ENCODE results near the gene TEX10. TPM values are rescaled to one million over a fixed set of nuclear protein-coding genes. Genes with fewer than 3 reads are reported as not detected.

Gene TEX10
- total RNA-seq = 17.2 TPM

GRCh38 chr9:100352727-100353505 lies at the start of gene TEX10:
TEX10 (minus strand) TSS chr9:100352942; CDS start chr9:100349363, 3,579 bp downstream.
- intact Hi-C loops (cut with DNase I) = no loop called here
- H3K9me3 ChIP-seq = no peaks in the 10 kb centered on the region
- peak within 1 kb of the TSS; percentile 74 to 91 for H3K4me3 ChIP-seq
- H3K27me3 ChIP-seq = no peaks in the 10 kb centered on the region
- peak in 1 of 2 donors; percentile 90 for DNase-seq (ENCODE audit: extremely low spot score in 2 of 2)
- peak within 1 kb of the TSS; percentile 87 for H3K27ac ChIP-seq
- peak; percentile 87 to 93 for TF ChIP-seq POLR2AphosphoS5 (IDR thresholded peaks at IDR 0.05; ENCODE audit: insufficient read depth in 1 of 2, low read depth in 1 of 2)
- TF ChIP-seq POLR2A (IDR thresholded peaks at IDR 0.05) = peak in 1 of 2 donors; percentile 65
- TF ChIP-seq CTCF (IDR thresholded peaks at IDR 0.05) = peak in 1 of 3 experiments; percentile 20
- no peaks in the 10 kb centered on the region for H3K36me3 ChIP-seq
- H3K4me1 ChIP-seq = peaks cover 31% of the 10 kb centered on the region

GRCh38 chr9:100401042-100401441 lies 48.3 kb upstream of the TEX10 start:
- Histone ChIP-seq H3K9me3 (no peaks in the 10 kb centered on the region), H3K4me3 (no peak overlapping the region), H3K27me3 (no peaks in the 10 kb centered on the region), H3K36me3 (no peaks in the 10 kb centered on the region), H3K27ac (no peak overlapping the region), H3K4me1 (no peaks in the 10 kb centered on the region)
- TF ChIP-seq POLR2A (IDR thresholded peaks at IDR 0.05) (no peak), POLR2AphosphoS5 (IDR thresholded peaks at IDR 0.05; ENCODE audit: insufficient read depth in 1 of 2, low read depth in 1 of 2) (no peak), CTCF (IDR thresholded peaks at IDR 0.05) (no peak)
- no peak for DNase-seq (ENCODE audit: extremely low spot score in 2 of 2)
- intact Hi-C loops (cut with DNase I) = no loop called here

- no peak overlapping the region for H3K4me3 ChIP-seq
- H3K27ac ChIP-seq = no peak overlapping the region
- H3K36me3 ChIP-seq = no peaks in the 10 kb centered on the region
- no peaks in the 10 kb centered on the region for H3K9me3 ChIP-seq
- no peaks in the 10 kb centered on the region for H3K27me3 ChIP-seq
- DNase-seq (ENCODE audit: extremely low spot score in 2 of 2) = no peak
- no peak for TF ChIP-seq POLR2AphosphoS5 (IDR thresholded peaks at IDR 0.05; ENCODE audit: insufficient read depth in 1 of 2, low read depth in 1 of 2)
- no peak for TF ChIP-seq POLR2A (IDR thresholded peaks at IDR 0.05)
- no peak for TF ChIP-seq CTCF (IDR thresholded peaks at IDR 0.05)
- intact Hi-C loops (cut with DNase I) = no loop called here
- H3K4me1 ChIP-seq = no peaks in the 10 kb centered on the region
These were observed 45.0 kb upstream of the TEX10 start for GRCh38 chr9:100397529-100398266.

- TF ChIP-seq POLR2AphosphoS5 (IDR thresholded peaks at IDR 0.05; ENCODE audit: insufficient read depth in 1 of 2, low read depth in 1 of 2) = no peak
- no peak for TF ChIP-seq CTCF (IDR thresholded peaks at IDR 0.05)
- TF ChIP-seq POLR2A (IDR thresholded peaks at IDR 0.05) = no peak
- no peak for DNase-seq (ENCODE audit: extremely low spot score in 2 of 2)
- no peak overlapping the region for H3K27ac ChIP-seq
- H3K27me3 ChIP-seq = no peaks in the 10 kb centered on the region
- no peaks in the 10 kb centered on the region for H3K9me3 ChIP-seq
- H3K4me1 ChIP-seq = no peaks in the 10 kb centered on the region
- H3K4me3 ChIP-seq = no peak overlapping the region
- no peaks in the 10 kb centered on the region for H3K36me3 ChIP-seq
- intact Hi-C loops (cut with DNase I) = no loop called here
These were observed 44.0 kb upstream of the TEX10 start for GRCh38 chr9:100396769-100397168.
